HepG2 (cell line): ENCODE data around the gene GPR107.

Experiments used
- ATF7-NPFF ChIP-seq: sonication (generic); formaldehyde crosslinking; IDR thresholded peaks from 2 replicates; pipeline ENCODE4 v1.8.1; 2023; ENCODE audit warnings: mild to moderate bottlenecking, low read depth, missing genetic modification reagents, moderate library complexity
- CHD2 ChIP-seq: IDR thresholded peaks from 2 replicates; pipeline ENCODE4 v1.6.1; 2011; ENCODE audit warnings: low read depth, low read length, improper control_type of control experiment
- CTCF ChIP-seq: sonication (generic); formaldehyde crosslinking; IDR thresholded peaks from 2 replicates; pipeline ENCODE4 v1.5.0; 2020; ENCODE audit warnings: mild to moderate bottlenecking, missing genetic modification reagents, moderate library complexity
- HMGXB4 ChIP-seq, 2 experiments: sonication (generic) in 1 of 2; formaldehyde crosslinking in 1 of 2; IDR thresholded peaks; 2 replicates each; pipeline versions ENCODE4 v1.4.0 to v1.6.1; 2018 to 2020; ENCODE audit warnings: missing genetic modification reagents in 2 of 2, borderline replicate concordance in 1 of 2, low read depth in 1 of 2, mild to moderate bottlenecking in 1 of 2, missing biosample characterization in 1 of 2
- MXI1 ChIP-seq: IDR thresholded peaks from 3 replicates; pipeline ENCODE4 v1.6.1; 2012; ENCODE audit warnings: low read depth, low read length, inconsistent platforms, borderline replicate concordance
- ZBTB44 ChIP-seq: sonication (generic); formaldehyde crosslinking; IDR thresholded peaks from 2 replicates; pipeline ENCODE4 v1.4.0; 2020; ENCODE audit warnings: missing genetic modification reagents
- ZNF501 ChIP-seq: sonication (generic); formaldehyde crosslinking; IDR thresholded peaks from 2 replicates; pipeline ENCODE4 v1.5.1; 2020; ENCODE audit warnings: mild to moderate bottlenecking, moderate library complexity, missing genetic modification reagents

- TF ChIP-seq CTCF (CRISPR knock-in tag), result no peak
- no peak for TF ChIP-seq ATF7-NPFF (CRISPR knock-in tag)
- no peak for TF ChIP-seq ZNF501 (CRISPR knock-in tag)
- no peak for TF ChIP-seq CHD2
- no peak for TF ChIP-seq ZBTB44 (CRISPR knock-in tag)
- TF ChIP-seq MXI1, result no peak
- TF ChIP-seq HMGXB4 (CRISPR knock-in tag; IDR thresholded peaks at IDR 0.05; ENCODE audit: borderline replicate concordance in 1 of 2, low read depth in 1 of 2), result no peak
These were observed 49.7 kb upstream of the GPR107 start for GRCh38 chr9:130003943-130004552.
